Heart right ventricle (tissue), 16 donors: ENCODE data around the gene HNF4A. TPM values are rescaled to one million over a fixed set of nuclear protein-coding genes. Genes with fewer than 3 reads are reported as not detected.

Experiments
- ATAC-seq, 8 donors: fragments of 200-7000 bp; cut with Tn5 transposase; one replicate each; pipeline ENCODE4 v1.9.1; 2020; ENCODE audit warnings: mild to moderate bottlenecking in 8 of 8, moderate library complexity in 8 of 8, moderate number of reproducible peaks in 1 of 8
- DNase-seq, 2 donors: peaks; one replicate each; pipeline ENCODE4 v3.0.0-alpha.2; 2020
- H3K27ac ChIP-seq, 10 donors: fragments of 200-600 bp; sonication (generic) in 2 of 10; one replicate each; pipeline versions ENCODE4 v1.5.0 to v1.8.0; 2020 to 2022; ENCODE audit warnings: mild to moderate bottlenecking in 3 of 10
- H3K27me3 ChIP-seq, 7 donors: fragments of 200-600 bp; one replicate each; pipeline ENCODE4 v1.8.0; 2021 to 2022; ENCODE audit warnings: mild to moderate bottlenecking in 2 of 7
- H3K36me3 ChIP-seq, 9 donors: fragments of 200-600 bp; sonication (generic) in 1 of 9; one replicate each; pipeline versions ENCODE4 v1.5.0 to v1.8.0; 2020 to 2022; ENCODE audit warnings: mild to moderate bottlenecking in 2 of 9
- H3K4me1 ChIP-seq, 9 donors: fragments of 200-600 bp; sonication (generic) in 1 of 9; one replicate each; pipeline versions ENCODE4 v1.5.0 to v1.8.0; 2020 to 2022; ENCODE audit warnings: mild to moderate bottlenecking in 4 of 9
- H3K4me3 ChIP-seq, 10 donors: fragments of 200-600 bp; sonication (generic) in 2 of 10; one replicate each; pipeline versions ENCODE4 v1.5.0 to v1.8.0; 2020 to 2022; ENCODE audit warnings: mild to moderate bottlenecking in 7 of 10, moderate library complexity in 2 of 10
- H3K9me3 ChIP-seq, 11 donors: fragments of 200-600 bp in 10 of 11; sonication (generic) in 2 of 11; one replicate each; pipeline versions ENCODE4 v1.5.0 to v1.8.0; 2013 to 2022; ENCODE audit warnings: mild to moderate bottlenecking in 2 of 11, control low read depth in 1 of 11, moderate library complexity in 1 of 11
- CTCF ChIP-seq, 9 donors: fragments of 200-600 bp; sonication (generic) in 2 of 9; IDR thresholded peaks; one replicate each; pipeline versions ENCODE4 v1.5.0 to v1.8.0; 2021 to 2022; ENCODE audit warnings: antibody characterized with exemption in 9 of 9, mild to moderate bottlenecking in 5 of 9, moderate library complexity in 1 of 9
- WGBS, 2 donors: extraction: QIAGEN DNeasy Blood & Tissue Kit; methylation state at CpG; one replicate each; pipeline ENCODE4 v1.1.7; 2013; ENCODE audit warnings: inconsistent platforms in 1 of 2; 5-methylcytosine and 5-hydroxymethylcytosine counted together
- intact Hi-C, 10 donors: fragments of 100-400 bp; cut with DNase I; formaldehyde crosslinking; loops; one replicate each; pipeline versions ENCODE4 v1.11.1 to v1.14.2; 2022
- polyA plus RNA-seq, 2 donors: library from polyadenylated mRNA; stranded (reverse); fragments of 200-250 nt; gene quantifications; one replicate each; pipeline ENCODE4 v1.2.3, GENCODE V29; 2013
- total RNA-seq, 10 donors: library from RNA; stranded (reverse); fragmentation: NEBNext Ultra II Directional in 3 of 10; extraction: Animal tissue kit (Norgen Biotek cat#: 25700) in 3 of 10; gene quantifications; one replicate each; pipeline versions ENCODE4 v1.2.1 to v1.2.4, GENCODE V29; 2021 to 2023
- donor health status: Arrhythmogenic right ventricular cardiomyopathy.
- donor health status: ischemic (EF 13 %, LVEDD 7.1; RV severe dilation, severe dysfunction).
- donor health status: healthy with polysubstance abuse.
- donor health status: DM: no; HTN: yes; CAD: no.
- donor health status: DM: no; HTN: no; CAD: no.
- donor health status: ischemic (EF 25% LVEDD 6.9; RV normal size, moderate dysfunction).
- donor health status: ischemic (EF 25% LVEDD 5.7; RV mildly dilated, moderate dysfunction).
- donor health status: healthy.
- donor health status: DM: yes; HTN: yes; CAD: no.
- donor health status: Ischemic cardiomyopathy.
- donor health status: ischemic (EF 35%, LVEDD 5.7; RV mildly dilated, moderate dysfunction).
- donor health status: nonischemic (EF 11% LVEDD 7.7; RV severe dilation, severe dysfunction).
- donor health status: DM: yes; HTN: yes; CAD: no.
- donor health status: PGD.
- donor health status: ischemic (EF 29% LVEDD 5.4; RV normal size, mild dysfunction).
- donor health status: nonischemic (EF 23%, LVEDD 6.1; RV moderate dilation, normal function).

HNF4A gene
- total and polyA plus RNA-seq, 12 donors: under 0.01 TPM; not detected in 11

- intact Hi-C loops: no loop called here
- H3K4me3 ChIP-seq: no peak overlapping the region
Measured at GRCh38 chr20:44454306-44454963, 98.9 kb downstream of the HNF4A start.

GRCh38 chr20:44455126-44455525 is 99.6 kb downstream of the HNF4A start:
- DNase-seq: no peak
- TF ChIP-seq CTCF (IDR thresholded peaks at IDR 0.05): no peak

More at GRCh38 chr20:44454306-44454963, 98.9 kb downstream of the HNF4A start:
- ATAC-seq: no peak
- no peak for TF ChIP-seq CTCF (IDR thresholded peaks at IDR 0.05)
- no peak overlapping the region for H3K27ac ChIP-seq
- no peaks in the 10 kb centered on the region for H3K36me3 ChIP-seq
- peaks cover 0 to 8% (median 0%) of the 10 kb centered on the region in 9 donors for H3K4me1 ChIP-seq
- DNase-seq: no peak
- H3K9me3 ChIP-seq: no peaks in the 10 kb centered on the region
- 85 to 86% methylated on average over 7 of the region's 7 CpGs for WGBS, 2 donors
- no peaks in the 10 kb centered on the region for H3K27me3 ChIP-seq

GRCh38 chr20:44456611-44457010 is 101.1 kb downstream of the HNF4A start:
- Histone ChIP-seq H3K4me3 (no peak overlapping the region), H3K27ac (no peak overlapping the region), H3K9me3 (no peaks in the 10 kb centered on the region), H3K36me3 (no peaks in the 10 kb centered on the region), H3K4me1 (peaks cover 0 to 8% (median 0%) of the 10 kb centered on the region in 9 donors), H3K27me3 (no peaks in the 10 kb centered on the region)
- WGBS, 2 donors: 91 to 94% methylated on average over 8 of the region's 8 CpGs
- DNase-seq (no peak), ATAC-seq (no peak)
- TF ChIP-seq CTCF (IDR thresholded peaks at IDR 0.05): no peak
- intact Hi-C loops: loop anchor here in 3 of 10 donors (5.0 kb wide), 2 partner anchors 64 to 69 kb away; no protein-coding TSS in a partner anchor

More at GRCh38 chr20:44455126-44455525, 99.6 kb downstream of the HNF4A start:
- Histone ChIP-seq H3K27me3 (no peaks in the 10 kb centered on the region), H3K36me3 (no peaks in the 10 kb centered on the region), H3K9me3 (no peaks in the 10 kb centered on the region), H3K4me1 (peaks cover 0 to 8% (median 0%) of the 10 kb centered on the region in 9 donors), H3K27ac (no peak overlapping the region), H3K4me3 (no peak overlapping the region)
- intact Hi-C loops: loop anchor here in 3 of 10 donors (5.0 kb wide), 2 partner anchors 63 to 68 kb away; no protein-coding TSS in a partner anchor
- ATAC-seq: no peak
- WGBS, 2 donors: 52 to 67% methylated on average over 3 of the region's 3 CpGs

- H3K27me3 ChIP-seq: no peaks in the 10 kb centered on the region
- 55 to 57% methylated on average over 6 of the region's 6 CpGs for WGBS, 2 donors
- peaks cover 0 to 8% (median 0%) of the 10 kb centered on the region in 9 donors for H3K4me1 ChIP-seq
- ATAC-seq: no peak
- no peak for DNase-seq
- no peak overlapping the region for H3K4me3 ChIP-seq
- H3K36me3 ChIP-seq: no peaks in the 10 kb centered on the region
- H3K27ac ChIP-seq: no peak overlapping the region
- intact Hi-C loops: loop anchor here in 3 of 10 donors (5.0 kb wide), 2 partner anchors 65 to 70 kb away; no protein-coding TSS in a partner anchor
- H3K9me3 ChIP-seq: no peaks in the 10 kb centered on the region
- no peak for TF ChIP-seq CTCF (IDR thresholded peaks at IDR 0.05)
Measured at GRCh38 chr20:44457016-44457415, 101.5 kb downstream of the HNF4A start.
